GM18505 (cell line): ENCODE measurements around the gene TLCD3B.
A peak's percentile ranks its signal among the peaks of the same experiment; 100 is the strongest.

Source experiments
- ATAC-seq: cut with Tn5 transposase; IDR thresholded peaks from one replicate; pipeline ENCODE4 v1.9.1; 2021; ENCODE audit not compliant: unreplicated experiment
- POLR2A ChIP-seq: IDR thresholded peaks from 4 replicates; pipeline ENCODE4 v1.6.1; 2011; ENCODE audit warnings: borderline replicate concordance; ENCODE audit not compliant: insufficient read depth, insufficient read length; ENCODE audit errors: extremely low read depth

The TLCD3B gene

GRCh38 chr16:30030841-30031413 is at the start of gene TLCD3B:
TSS of gene TLCD3B (minus strand) at chr16:30031271. CDS start at chr16:30030527, 744 bp downstream.
- TF ChIP-seq POLR2A: no peak
- ATAC-seq: no peak

GRCh38 chr16:30079480-30079879 is 48.4 kb upstream of the TLCD3B start:
- TF ChIP-seq POLR2A: no peak

GRCh38 chr16:30078744-30079143 is 47.7 kb upstream of the TLCD3B start:
- no peak for ATAC-seq
- no peak for TF ChIP-seq POLR2A

More at GRCh38 chr16:30079480-30079879, 48.4 kb upstream of the TLCD3B start:
- no peak for ATAC-seq

GRCh38 chr16:30077656-30078055 is 46.6 kb upstream of the TLCD3B start:
- TF ChIP-seq POLR2A: no peak
- no peak for ATAC-seq

GRCh38 chr16:30076276-30076791 is 45.3 kb upstream of the TLCD3B start:
- peak; percentile 20 for ATAC-seq

GRCh38 chr16:30075503-30076275 is 44.6 kb upstream of the TLCD3B start, which contains the start of gene PPP4C:
TSS of gene PPP4C (plus strand) at chr16:30075994. CDS start at chr16:30076378, 384 bp downstream.
- ATAC-seq: peak; percentile 68
- peak; percentile 96 for TF ChIP-seq POLR2A

More at GRCh38 chr16:30076276-30076791, 45.3 kb upstream of the TLCD3B start:
- TF ChIP-seq POLR2A: no peak

GRCh38 chr16:30070490-30070889 is 39.4 kb upstream of the TLCD3B start:
- no peak for TF ChIP-seq POLR2A
- ATAC-seq: no peak

- no peak for TF ChIP-seq POLR2A
- no peak for ATAC-seq
Measured at GRCh38 chr16:30069611-30070462, 38.8 kb upstream of the TLCD3B start.

- TF ChIP-seq POLR2A: no peak
Measured at GRCh38 chr16:30068750-30069610, 37.9 kb upstream of the TLCD3B start.

GRCh38 chr16:30068333-30068732 is 37.3 kb upstream of the TLCD3B start:
- TF ChIP-seq POLR2A: no peak
- no peak for ATAC-seq

More at GRCh38 chr16:30068750-30069610, 37.9 kb upstream of the TLCD3B start:
- ATAC-seq: no peak

GRCh38 chr16:30067584-30067916 is 36.5 kb upstream of the TLCD3B start:
- no peak for ATAC-seq
- no peak for TF ChIP-seq POLR2A
